K562 (cell line): ENCODE data around the gene TMEM19. TPM values are rescaled to one million over a fixed set of nuclear protein-coding genes. Genes with fewer than 3 reads are reported as not detected.

ENCODE experiments used
- ARHGAP35 ChIP-seq: fragments of 450-650 bp; IDR thresholded peaks from 2 replicates; pipeline ENCODE4 v1.6.1; 2018; ENCODE audit not compliant: partially characterized antibody
- ARID3A ChIP-seq: IDR thresholded peaks from 2 replicates; pipeline ENCODE4 v1.6.1; 2012; ENCODE audit warnings: low read depth, low read length, improper control_type of control experiment, borderline replicate concordance
- ASH1L ChIP-seq: fragments of 450-650 bp; IDR thresholded peaks from 2 replicates; pipeline ENCODE4 v1.6.1; 2018; ENCODE audit warnings: borderline replicate concordance, mild to moderate bottlenecking, low read depth; ENCODE audit not compliant: partially characterized antibody
- CSDE1 ChIP-seq, 2 experiments: fragments of 450-650 bp; IDR thresholded peaks; 2 replicates each; pipeline ENCODE4 v1.6.1; 2016; ENCODE audit warnings: mild to moderate bottlenecking in 1 of 2
- HEY1 ChIP-seq: fragments of 250-450 bp; sonication (Bioruptor Pico); IDR thresholded peaks from 2 replicates; pipeline ENCODE4 v1.5.0; 2020; ENCODE audit warnings: mild to moderate bottlenecking, moderate library complexity, borderline replicate concordance
- MCM7 ChIP-seq, 2 experiments: fragments of 450-650 bp; IDR thresholded peaks; 2 replicates each; pipeline ENCODE4 v1.6.1; 2016 to 2018
- NFE2L1 ChIP-seq: fragments of 450-650 bp; IDR thresholded peaks from 2 replicates; pipeline ENCODE4 v1.6.1; 2016; ENCODE audit warnings: missing genetic modification characterization, low read depth, mild to moderate bottlenecking, missing compliant biosample characterization, moderate library complexity, borderline replicate concordance
- OTX1 ChIP-seq: fragments of 450-650 bp; formaldehyde crosslinking; IDR thresholded peaks from 2 replicates; pipeline ENCODE4 v1.4.0; 2022; ENCODE audit warnings: mild to moderate bottlenecking
- POLR2B ChIP-seq: fragments of 450-650 bp; IDR thresholded peaks from 2 replicates; pipeline ENCODE4 v1.6.1; 2018; ENCODE audit warnings: low read depth; ENCODE audit not compliant: partially characterized antibody
- RBM25 ChIP-seq: fragments of 200-400 bp; formaldehyde crosslinking; IDR thresholded peaks from 2 replicates; pipeline ENCODE4 v1.6.1; 2018; ENCODE audit warnings: low read length, low read depth, moderate library complexity; ENCODE audit not compliant: severe bottlenecking
- RUNX1 ChIP-seq: sonication (generic); IDR thresholded peaks from 2 replicates; pipeline ENCODE4 v1.6.1; 2016; ENCODE audit warnings: antibody characterized with exemption, low read depth
- TARDBP ChIP-seq: fragments of 450-650 bp; IDR thresholded peaks from 2 replicates; pipeline ENCODE4 v1.6.1; 2016
- TGIF2 ChIP-seq: sonication (generic); formaldehyde crosslinking; IDR thresholded peaks from 2 replicates; pipeline ENCODE4 v1.8.1; 2022; ENCODE audit warnings: mild to moderate bottlenecking, missing genetic modification reagents, moderate library complexity
- TOE1 ChIP-seq, 2 experiments: fragments of 450-650 bp in 1 of 2; sonication (generic) in 1 of 2; formaldehyde crosslinking in 1 of 2; IDR thresholded peaks; 2 replicates each; pipeline versions ENCODE4 v1.7.1 to v1.8.0; 2016 to 2022; ENCODE audit warnings: borderline replicate concordance in 2 of 2, mild to moderate bottlenecking in 2 of 2, antibody characterized with exemption in 1 of 2, inconsistent platforms in 1 of 2, low read depth in 1 of 2, missing genetic modification reagents in 1 of 2, moderate library complexity in 1 of 2
- UBTF ChIP-seq, 2 experiments: IDR thresholded peaks; 2 replicates each; pipeline ENCODE4 v1.6.1; 2012; ENCODE audit warnings: improper control_type of control experiment in 2 of 2, low read depth in 2 of 2, low read length in 2 of 2, borderline replicate concordance in 1 of 2
- ZBTB2 ChIP-seq: fragments of 450-650 bp; IDR thresholded peaks from 2 replicates; pipeline ENCODE4 v1.6.1; 2016; ENCODE audit warnings: antibody characterized with exemption
- ZNF212 ChIP-seq: fragments of 450-650 bp; formaldehyde crosslinking; IDR thresholded peaks from 2 replicates; pipeline ENCODE4 v1.4.0; 2020; ENCODE audit warnings: mild to moderate bottlenecking
- ZNF23 ChIP-seq: fragments of 250-450 bp; sonication (Bioruptor Pico); IDR thresholded peaks from 2 replicates; pipeline ENCODE4 v1.4.0; 2020; ENCODE audit warnings: mild to moderate bottlenecking
- ZNF57 ChIP-seq: fragments of 450-650 bp; formaldehyde crosslinking; IDR thresholded peaks from 2 replicates; pipeline ENCODE4 v1.4.0; 2020; ENCODE audit warnings: mild to moderate bottlenecking, moderate library complexity
- polyA plus RNA-seq, 8 experiments: library from polyadenylated mRNA; depleted of rRNA in 4 of 8; stranded (reverse) in 5 of 8; unstranded in 3 of 8; fragments of >200 nt; fragmentation: Nextera tagmentation in 2 of 8; fragmentation: Illumina TruSeq in 1 of 8; extraction: Ambion mirVana in 2 of 8; extraction: Trizol in 1 of 8; gene quantifications; 2 replicates each; pipeline versions ENCODE4 v1.2.1 to v1.2.3, GENCODE V29; 2011 to 2014; ENCODE audit warnings: inconsistent platforms in 1 of 8, missing spikeins in 1 of 8
- total RNA-seq, 7 experiments: library from RNA; depleted of rRNA in 6 of 7; stranded (reverse); fragments of >200 nt in 6 of 7; fragmentation: Illumina TruSeq in 2 of 7; extraction: Trizol in 2 of 7; gene quantifications; 2 replicates each; pipeline versions ENCODE4 v1.2.1 to v1.2.3, GENCODE V29; 2011 to 2021; ENCODE audit warnings: low replicate concordance in 1 of 7

Gene TMEM19
- total and polyA plus RNA-seq, 9 of the 15 experiments (the other 6 are each of a cell fraction or from before 2014, with no cell fraction given), result 8.2 to 24.2 (median 17.2) TPM

- TF ChIP-seq UBTF (IDR thresholded peaks at IDR 0.05; ENCODE audit: borderline replicate concordance in 1 of 2, low read depth in 2 of 2, low read length in 2 of 2) (peak; percentile 89 to 91), TARDBP (no peak), MCM7 (IDR thresholded peaks at IDR 0.05) (no peak), OTX1 (CRISPR knock-in tag) (peak; percentile 70; the same call in 1 of the 2 replicates), TOE1 (IDR thresholded peaks at IDR 0.05; ENCODE audit: borderline replicate concordance) (no peak), TOE1 (CRISPR knock-in tag; IDR thresholded peaks at IDR 0.05; ENCODE audit: borderline replicate concordance, low read depth) (0 out of 2 replicates have a peak, but pooled peaks have one; percentile 45), ZBTB2 (0 out of 2 replicates have a peak, but pooled peaks have one; percentile 15), ARHGAP35 (peak; percentile 93), ZNF57 (CRISPR knock-in tag) (no peak), RUNX1 (0 out of 2 replicates have a peak, but pooled peaks have one; percentile 32), POLR2B (peak; percentile 91), ZNF212 (CRISPR knock-in tag) (no peak), RBM25 (peak; percentile 59), CSDE1 (IDR thresholded peaks at IDR 0.05) (peak in 1 of 2 experiments; percentile 84; a peak in 1 of 4 replicates), NFE2L1 (tag) (no peak), TGIF2 (CRISPR knock-in tag) (no peak), ARID3A (no peak), HEY1 (no peak), ASH1L (peak; percentile 56), ZNF23 (CRISPR knock-in tag) (no peak)
- TF ChIP-seq, all 486 proteins: peak for 150
Measured at GRCh38 chr12:71663561-71664410, 22.1 kb upstream of the TMEM19 start, which contains the start of the genes THAP2 and ZFC3H1 (continued).
